ENCODE data around the gene EEIG1.

Gene EEIG1

GRCh38 chr9:127944586-127945218 is 36.1 kb downstream of the EEIG1 start:
- H3K4me3 ChIP-seq (ENCODE audit: low read depth, low read length), result no peak overlapping the region
- ChIA-PET CTCF (interaction anchor here (0.8 to 8.1 kb wide), 20 partner anchors 12 to 164 kb away, joined by 3 to 165 read pairs (median 8); partner anchors contain the start of genes EEIG1 and PIP5KL1), POLR2A (interaction anchor here (0.6 to 1.8 kb wide), 4 partner anchors 90 to 393 kb away, joined by 3 to 8 read pairs (median 3); partner anchors contain the start of gene NAIF1)
- H3K36me3 ChIP-seq (ENCODE audit: control insufficient read depth in 2 of 2, insufficient read depth in 1 of 2, low read length in 2 of 2), result peaks cover 0 to 35% of the 10 kb centered on the region in 2 experiments; a peak in 1 of 3 replicates
- no peaks in the 10 kb centered on the region for H3K9me3 ChIP-seq (ENCODE audit: control insufficient read depth, insufficient read depth, low read depth, low read length)
- TF ChIP-seq ZNF514 (tag by site-specific recombination; IDR thresholded peaks at IDR 0.05) (no peak), ZNF596 (tag by site-specific recombination; IDR thresholded peaks at IDR 0.05) (no peak), ZNF16 (tag by site-specific recombination; IDR thresholded peaks at IDR 0.05; ENCODE audit: low read depth) (no peak), YY1 (tag by site-specific recombination; IDR thresholded peaks at IDR 0.05) (no peak), ZSCAN18 (tag by site-specific recombination; IDR thresholded peaks at IDR 0.05) (no peak), ZNF777 (tag by site-specific recombination; IDR thresholded peaks at IDR 0.05; ENCODE audit: borderline replicate concordance) (no peak), ZNF623 (tag by site-specific recombination; IDR thresholded peaks at IDR 0.05) (no peak), ZNF48 (tag by site-specific recombination; IDR thresholded peaks at IDR 0.05) (no peak), TRIM28 (IDR thresholded peaks at IDR 0.05; ENCODE audit: borderline replicate concordance, low read length) (no peak), HOXD13 (CRISPR knock-in tag; IDR thresholded peaks at IDR 0.05; ENCODE audit: borderline replicate concordance) (no peak), ZNF366 (tag by site-specific recombination; conservative IDR thresholded peaks at IDR 0.05) (no peak), HOXA7 (CRISPR knock-in tag; IDR thresholded peaks at IDR 0.05; ENCODE audit: borderline replicate concordance) (no peak), GLIS2 (tag by site-specific recombination; IDR thresholded peaks at IDR 0.05) (no peak), ZNF560 (tag by site-specific recombination; IDR thresholded peaks at IDR 0.05; ENCODE audit: borderline replicate concordance) (no peak)
- H3K27ac ChIP-seq (ENCODE audit: extremely low read depth, low read depth, low read length), result no peak overlapping the region
- peaks cover 3% of the 10 kb centered on the region; the same call in 1 of the 2 replicates for H3K4me1 ChIP-seq (ENCODE audit: control insufficient read depth, insufficient read depth, low read length)

GRCh38 chr9:127943731-127944144 is 37.1 kb downstream of the EEIG1 start:
- Histone ChIP-seq H3K27ac (ENCODE audit: extremely low read depth, low read depth, low read length) (no peak overlapping the region), H3K9me3 (ENCODE audit: control insufficient read depth, insufficient read depth, low read depth, low read length) (no peaks in the 10 kb centered on the region), H3K4me3 (ENCODE audit: low read depth, low read length) (no peak overlapping the region), H3K4me1 (ENCODE audit: control insufficient read depth, insufficient read depth, low read length) (peaks cover 3% of the 10 kb centered on the region; the same call in 1 of the 2 replicates), H3K36me3 (ENCODE audit: control insufficient read depth in 2 of 2, insufficient read depth in 1 of 2, low read length in 2 of 2) (peaks cover 0 to 35% of the 10 kb centered on the region in 2 experiments; a peak in 1 of 3 replicates)
- ChIA-PET POLR2A (interaction anchor here (1.0 to 2.8 kb wide), 6 partner anchors 8 to 124 kb away, joined by 3 to 12 read pairs (median 4); partner anchors contain the start of genes EEIG1 and NAIF1), CTCF (interaction anchor here (0.6 to 8.1 kb wide), 49 partner anchors 10 to 1526 kb away, joined by 3 to 165 read pairs (median 5); partner anchors contain the start of genes EEIG1, NAIF1, PIP5KL1 and TOR2A)
- TF ChIP-seq ZNF610 (tag by site-specific recombination; IDR thresholded peaks at IDR 0.05; ENCODE audit: borderline replicate concordance), result no peak
- TF ChIP-seq ZNF555 (tag by site-specific recombination; conservative IDR thresholded peaks at IDR 0.05), result no peak
- TF ChIP-seq ZNF677 (tag by site-specific recombination; IDR thresholded peaks at IDR 0.05), result no peak
- peak; percentile 54 for TF ChIP-seq SP3 (tag by site-specific recombination; IDR thresholded peaks at IDR 0.05)
- TF ChIP-seq ZEB2 (tag by site-specific recombination; IDR thresholded peaks at IDR 0.05), result 0 out of 2 replicates have a peak, but pooled peaks have one; percentile 42
- peak; percentile 32; the same call in 1 of the 2 replicates for TF ChIP-seq TRIM28 (IDR thresholded peaks at IDR 0.05; ENCODE audit: borderline replicate concordance, low read length)
- peak; percentile 52 for TF ChIP-seq ZFHX2 (tag by site-specific recombination; conservative IDR thresholded peaks at IDR 0.05)
- TF ChIP-seq ZIC2 (tag by site-specific recombination; IDR thresholded peaks at IDR 0.05), result 0 out of 2 replicates have a peak, but pooled peaks have one; percentile 19
- TF ChIP-seq ZNF791 (tag by site-specific recombination; IDR thresholded peaks at IDR 0.05), result no peak
- no peak for TF ChIP-seq ZNF600 (tag by site-specific recombination; IDR thresholded peaks at IDR 0.05)
- TF ChIP-seq GLIS1 (tag by site-specific recombination; IDR thresholded peaks at IDR 0.05), result peak; percentile 63
- TF ChIP-seq KLF9 (tag by site-specific recombination; IDR thresholded peaks at IDR 0.05; ENCODE audit: low read depth), result peak; percentile 75
- peak; percentile 70; the same call in 1 of the 2 replicates for TF ChIP-seq CTCF (tag by site-specific recombination; IDR thresholded peaks at IDR 0.05)
- TF ChIP-seq ZBTB8A (tag by site-specific recombination; IDR thresholded peaks at IDR 0.05), result peak; percentile 19; the same call in 1 of the 2 replicates
- 0 out of 2 replicates have a peak, but pooled peaks have one; percentile 25 for TF ChIP-seq SP2 (tag by site-specific recombination; IDR thresholded peaks at IDR 0.05)
- TF ChIP-seq KLF1 (tag by site-specific recombination; IDR thresholded peaks at IDR 0.05), result peak; percentile 51
- peak; percentile 66 for TF ChIP-seq GLIS2 (tag by site-specific recombination; IDR thresholded peaks at IDR 0.05)
- peak; percentile 49; the same call in 1 of the 2 replicates for TF ChIP-seq EGR2 (tag by site-specific recombination; IDR thresholded peaks at IDR 0.05; ENCODE audit: low read depth)
- TF ChIP-seq ZNF654 (tag by site-specific recombination; IDR thresholded peaks at IDR 0.05; ENCODE audit: low read depth), result peak; percentile 77

Data from HEK293 (cell line).